IMR-90 (cell line): Measurements from ENCODE around the gene VWA7. TPM values are rescaled to one million over a fixed set of nuclear protein-coding genes. Genes with fewer than 3 reads are reported as not detected.
A peak's percentile ranks its signal among the peaks of the same experiment; 100 is the strongest.

Experiments used
- ATAC-seq: fragments of 200-7000 bp; cut with Tn5 transposase; 2 replicates; pipeline ENCODE4 v1.9.1; 2020; ENCODE audit warnings: low read depth, mild to moderate bottlenecking, moderate library complexity
- BruUV-seq: library from RNA; stranded (reverse); fragments of 400-500 nt; replicated peaks from 2 replicates; lab custom pipeline; 2021; lab: Mats Ljungman, UMichigan
- CTCF ChIA-PET: fragments of 300-600 bp; formaldehyde crosslinking; extraction: SDS; loops from one replicate; lab custom pipeline; 2021; ENCODE audit warnings: antibody characterized with exemption; lab: Yijun Ruan, JAX
- POLR2A ChIA-PET: fragments of 300-600 bp; sonication (Branson Sonifier 250); formaldehyde crosslinking; loops from one replicate; lab custom pipeline; 2022; ENCODE audit warnings: antibody characterized with exemption; ENCODE audit not compliant: unreplicated experiment; lab: Charles Lee
- DNase-seq: peaks from one replicate; pipeline ENCODE4 v3.0.0; 2013
- H2AFZ ChIP-seq: replicated peaks from 2 replicates; pipeline ENCODE3; 2013; ENCODE audit warnings: low read length, mild to moderate bottlenecking; ENCODE audit not compliant: poor library complexity
- H2AK5ac ChIP-seq: 2 replicates; pipeline ENCODE4 v1.6.1; 2013; ENCODE audit warnings: low read depth, low read length, inconsistent platforms
- H2AK9ac ChIP-seq: replicated peaks from 2 replicates; pipeline ENCODE3; 2013; ENCODE audit warnings: mild to moderate bottlenecking, low read depth, low read length, moderate library complexity; ENCODE audit not compliant: poor library complexity
- H2BK120ac ChIP-seq: 2 replicates; pipeline ENCODE4 v1.6.1; 2013; ENCODE audit warnings: low read depth, low read length, inconsistent platforms
- H2BK15ac ChIP-seq: 3 replicates; pipeline ENCODE4 v1.6.1; 2013; ENCODE audit warnings: low read depth, low read length, inconsistent platforms
- H2BK20ac ChIP-seq: 2 replicates; pipeline ENCODE4 v1.6.1; 2013; ENCODE audit warnings: low read depth, mild to moderate bottlenecking, inconsistent platforms, low read length, moderate library complexity
- H2BK5ac ChIP-seq: 2 replicates; pipeline ENCODE4 v1.6.1; 2013; ENCODE audit warnings: mild to moderate bottlenecking, low read depth, low read length, inconsistent platforms; ENCODE audit not compliant: poor library complexity, severe bottlenecking
- H3K14ac ChIP-seq: replicated peaks from 2 replicates; pipeline ENCODE4 v1.6.1; 2013; ENCODE audit warnings: low read depth, low read length, inconsistent platforms
- H3K18ac ChIP-seq: 2 replicates; pipeline ENCODE4 v1.6.1; 2013; ENCODE audit warnings: low read depth, low read length, control low read depth
- H3K23ac ChIP-seq: 2 replicates; pipeline ENCODE4 v1.6.1; 2013; ENCODE audit warnings: low read depth, low read length, inconsistent platforms
- H3K27ac ChIP-seq: 2 replicates; pipeline ENCODE4 v1.5.1; 2013; ENCODE audit warnings: mild to moderate bottlenecking, control low read depth, low read length; ENCODE audit not compliant: insufficient read depth
- H3K27me3 ChIP-seq: 2 replicates; pipeline ENCODE4 v1.6.1; 2013; ENCODE audit warnings: low read length; ENCODE audit not compliant: control insufficient read depth, insufficient read depth
- H3K36me3 ChIP-seq: 2 replicates; pipeline ENCODE4 v1.6.1; 2013; ENCODE audit warnings: low read length, mixed read lengths; ENCODE audit not compliant: control insufficient read depth, insufficient read depth
- H3K4ac ChIP-seq: 2 replicates; pipeline ENCODE4 v1.6.1; 2013; ENCODE audit warnings: low read depth, low read length, inconsistent platforms
- H3K4me1 ChIP-seq: 2 replicates; pipeline ENCODE4 v1.6.1; 2013; ENCODE audit warnings: low read length, mixed read lengths; ENCODE audit not compliant: control insufficient read depth, insufficient read depth
- H3K4me2 ChIP-seq: 2 replicates; pipeline ENCODE4 v1.6.1; 2013; ENCODE audit warnings: low read depth, mild to moderate bottlenecking, control low read depth, low read length, moderate library complexity
- H3K4me3 ChIP-seq: 2 replicates; pipeline ENCODE4 v1.5.1; 2013; ENCODE audit warnings: low read depth, mild to moderate bottlenecking, control low read depth, low read length, moderate library complexity; ENCODE audit not compliant: insufficient read depth
- H3K56ac ChIP-seq: 2 replicates; pipeline ENCODE4 v1.6.1; 2013; ENCODE audit warnings: low read length, inconsistent platforms; ENCODE audit not compliant: insufficient read depth; ENCODE audit errors: extremely low read depth
- H3K79me1 ChIP-seq, 2 experiments: 2 replicates each; pipeline ENCODE4 v1.6.1; 2013; ENCODE audit warnings: low read length in 2 of 2, inconsistent platforms in 1 of 2, low read depth in 1 of 2
- H3K9ac ChIP-seq: 2 replicates; pipeline ENCODE4 v1.6.1; 2013; ENCODE audit warnings: low read depth, low read length, control low read depth
- H3K9me1 ChIP-seq: 2 replicates; pipeline ENCODE4 v1.6.1; 2013; ENCODE audit warnings: low read length, inconsistent platforms; ENCODE audit not compliant: insufficient read depth
- H3K9me3 ChIP-seq: 2 replicates; pipeline ENCODE4 v1.6.1; 2013; ENCODE audit warnings: low read length; ENCODE audit not compliant: control insufficient read depth, insufficient read depth
- H4K20me1 ChIP-seq: 2 replicates; pipeline ENCODE4 v1.6.1; 2013; ENCODE audit warnings: low read length, inconsistent platforms; ENCODE audit not compliant: insufficient read depth
- H4K5ac ChIP-seq: 2 replicates; pipeline ENCODE4 v1.6.1; 2013; ENCODE audit warnings: mild to moderate bottlenecking, low read depth, low read length, control low read depth
- H4K8ac ChIP-seq, 2 experiments: 2 replicates each; pipeline ENCODE4 v1.6.1; 2013; ENCODE audit warnings: low read depth in 2 of 2, low read length in 2 of 2, control low read depth in 1 of 2, inconsistent platforms in 1 of 2
- H4K91ac ChIP-seq: 2 replicates; pipeline ENCODE4 v1.6.1; 2013; ENCODE audit warnings: low read depth, low read length, inconsistent platforms; ENCODE audit not compliant: insufficient read depth
- BHLHE40 ChIP-seq: fragments of 150-350 bp; IDR thresholded peaks from 2 replicates; pipeline ENCODE4 v1.6.1; 2016; ENCODE audit warnings: mild to moderate bottlenecking, low read depth, low read length
- FOS ChIP-seq: fragments of 150-350 bp; IDR thresholded peaks from 2 replicates; pipeline ENCODE4 v1.6.1; 2016; ENCODE audit warnings: low read depth, low read length
- MAZ ChIP-seq: IDR thresholded peaks from 2 replicates; pipeline ENCODE4 v1.6.1; 2012; ENCODE audit warnings: low read depth, mild to moderate bottlenecking, low read length, improper control_type of control experiment, moderate library complexity, borderline replicate concordance
- MXI1 ChIP-seq: IDR thresholded peaks from 2 replicates; pipeline ENCODE4 v1.6.1; 2012; ENCODE audit warnings: low read depth, mild to moderate bottlenecking, low read length, moderate library complexity, borderline replicate concordance
- NFE2L2 ChIP-seq: fragments of 150-350 bp; IDR thresholded peaks from 2 replicates; pipeline ENCODE4 v1.6.1; 2016; ENCODE audit warnings: low read depth, mild to moderate bottlenecking, low read length
- POLR2A ChIP-seq: IDR thresholded peaks from 2 replicates; pipeline ENCODE4 v1.6.1; 2012; ENCODE audit warnings: mild to moderate bottlenecking, low read depth, low read length
- RAD21 ChIP-seq: IDR thresholded peaks from 2 replicates; pipeline ENCODE4 v1.6.1; 2012; ENCODE audit warnings: low read length, improper control_type of control experiment
- RCOR1 ChIP-seq: IDR thresholded peaks from 2 replicates; pipeline ENCODE4 v1.6.1; 2012; ENCODE audit warnings: mild to moderate bottlenecking, low read length, improper control_type of control experiment; ENCODE audit not compliant: insufficient replicate concordance
- SMC3 ChIP-seq: fragments of 150-350 bp; IDR thresholded peaks from 2 replicates; pipeline ENCODE4 v1.6.1; 2016; ENCODE audit warnings: low read depth, mild to moderate bottlenecking, antibody characterized with exemption, low read length, moderate library complexity
- USF2 ChIP-seq: fragments of 150-350 bp; IDR thresholded peaks from 2 replicates; pipeline ENCODE4 v1.6.1; 2017; ENCODE audit warnings: mild to moderate bottlenecking, antibody characterized with exemption, low read length, low read depth
- WGBS, 2 experiments: methylation state at CpG; one replicate each; pipeline versions ENCODE4 v1.1.5 to v1.1.7; 2013; ENCODE audit warnings: missing lambda C conversion rate in 2 of 2; ENCODE audit not compliant: insufficient read length in 1 of 2; ENCODE audit errors: extremely low coverage in 2 of 2; 5-methylcytosine and 5-hydroxymethylcytosine counted together
- dilution Hi-C: fragments of 300-500 bp; cut with HindIII; formaldehyde crosslinking; loops from one replicate; pipeline ENCODE4 v1.14.3; 2018; ENCODE audit warnings: low sequenced_read_pairs; ENCODE audit not compliant: unreplicated experiment
- in situ Hi-C: fragments of 300-500 bp; cut with MboI; formaldehyde crosslinking; loops from 3 replicates; pipeline ENCODE4 v1.14.3; 2019; ENCODE audit warnings: low sequenced_read_pairs, inconsistent platforms, mixed read lengths
- intact Hi-C: fragments of 100-400 bp; cut with micrococcal nuclease; formaldehyde crosslinking; loops from 2 replicates; pipeline ENCODE4 v1.10.0; 2022
- polyA plus RNA-seq, 3 experiments: library from polyadenylated mRNA; depleted of rRNA; stranded (reverse); fragments of >200 nt; gene quantifications; 2 replicates each; pipeline ENCODE4 v1.2.3, GENCODE V29; 2012; ENCODE audit warnings: low replicate concordance in 1 of 3
- total RNA-seq: library from RNA; depleted of rRNA; stranded (reverse); fragments of >200 nt; gene quantifications from 2 replicates; pipeline ENCODE4 v1.2.3, GENCODE V29; 2012
- TF ChIP-seq, protein P1 (sequence below): conservative IDR thresholded peaks from 2 replicates; pipeline ENCODE4 v1.5.1; 2012; ENCODE audit warnings: mild to moderate bottlenecking, low read depth, low read length, improper control_type of control experiment

VWA7 gene
- total and polyA plus RNA-seq, 2 of the 4 experiments (the other 2 are of a cell fraction): under 0.01 to 1.4 TPM

GRCh38 chr6:31795616-31796298 lies 18.6 kb upstream of the VWA7 start, which contains the start of gene VARS1:
Gene VARS1, minus strand, starts transcription at chr6:31795752. Its CDS starts 535 bp downstream, at chr6:31795217.
- intact Hi-C loops (loop anchor here (1.0 to 2.0 kb wide), 2 partner anchors 32 to 57 kb away; partner anchors contain the start of gene HSPA1B), in situ Hi-C loops (no loop called here), dilution Hi-C loops (no loop called here)
- H2BK120ac ChIP-seq: peak within 1 kb of the TSS; percentile 95
- TF ChIP-seq FOS: no peak
- TF ChIP-seq SMC3: peak; percentile 61
- TF ChIP-seq USF2: peak; percentile 69
- TF ChIP-seq NFE2L2: no peak
- TF ChIP-seq RAD21: peak; percentile 53
- 0 out of 2 replicates have a peak, but pooled peaks have one; percentile 4 for TF ChIP-seq BHLHE40
- TF ChIP-seq RCOR1: no peak
- TF ChIP-seq, protein P1, sequence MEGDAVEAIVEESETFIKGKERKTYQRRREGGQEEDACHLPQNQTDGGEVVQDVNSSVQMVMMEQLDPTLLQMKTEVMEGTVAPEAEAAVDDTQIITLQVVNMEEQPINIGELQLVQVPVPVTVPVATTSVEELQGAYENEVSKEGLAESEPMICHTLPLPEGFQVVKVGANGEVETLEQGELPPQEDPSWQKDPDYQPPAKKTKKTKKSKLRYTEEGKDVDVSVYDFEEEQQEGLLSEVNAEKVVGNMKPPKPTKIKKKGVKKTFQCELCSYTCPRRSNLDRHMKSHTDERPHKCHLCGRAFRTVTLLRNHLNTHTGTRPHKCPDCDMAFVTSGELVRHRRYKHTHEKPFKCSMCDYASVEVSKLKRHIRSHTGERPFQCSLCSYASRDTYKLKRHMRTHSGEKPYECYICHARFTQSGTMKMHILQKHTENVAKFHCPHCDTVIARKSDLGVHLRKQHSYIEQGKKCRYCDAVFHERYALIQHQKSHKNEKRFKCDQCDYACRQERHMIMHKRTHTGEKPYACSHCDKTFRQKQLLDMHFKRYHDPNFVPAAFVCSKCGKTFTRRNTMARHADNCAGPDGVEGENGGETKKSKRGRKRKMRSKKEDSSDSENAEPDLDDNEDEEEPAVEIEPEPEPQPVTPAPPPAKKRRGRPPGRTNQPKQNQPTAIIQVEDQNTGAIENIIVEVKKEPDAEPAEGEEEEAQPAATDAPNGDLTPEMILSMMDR: peak; percentile 97
- TF ChIP-seq MAZ: no peak
- peak; percentile 98 for TF ChIP-seq MXI1
- peak; percentile 44; the same call in 1 of the 2 replicates for TF ChIP-seq POLR2A
- ChIA-PET POLR2A (interaction anchor here (1.0 kb wide), 1 partner anchor 32 kb away, joined by 6 read pairs; the partner anchor contains the start of gene HSPA1B), CTCF (interaction anchor here (1.0 to 1.6 kb wide), 3 partner anchors 11 to 32 kb away, joined by 4 to 10 read pairs (median 4); partner anchors contain the start of genes HSPA1B and LSM2)
- H3K4me1 ChIP-seq: no peaks in the 10 kb centered on the region; the same call in 1 of the 2 replicates
- H3K23ac ChIP-seq: peak within 1 kb of the TSS; percentile 92
- peaks cover 0 to 47% of the 10 kb centered on the region in 2 experiments for H3K79me1 ChIP-seq
- H3K14ac ChIP-seq: peak within 1 kb of the TSS; percentile 92
- H3K27ac ChIP-seq: peak within 1 kb of the TSS; percentile 97
- WGBS, 2 experiments: 2% methylated on average over 49 of the region's 75 CpGs; no CpG with 5 or more reads in 1 of the 2 experiments
- peak within 1 kb of the TSS; percentile 58; the same call in 1 of the 3 replicates for H2BK15ac ChIP-seq
- H3K4ac ChIP-seq: peak within 1 kb of the TSS; percentile 98
- H2BK5ac ChIP-seq: peak within 1 kb of the TSS; percentile 100
- H3K9me1 ChIP-seq: 0 out of 2 replicates have a peak, but pooled peaks cover 3% of the 10 kb centered on the region
- H4K91ac ChIP-seq: peak within 1 kb of the TSS; percentile 98
- peak within 1 kb of the TSS; percentile 100 for H2AK9ac ChIP-seq
- no TSS peak for BruUV-seq
- peak within 1 kb of the TSS; percentile 81 to 94 for H4K8ac ChIP-seq
- peak; percentile 84 for DNase-seq
- H2AFZ ChIP-seq: peak within 1 kb of the TSS; percentile 100
- H3K4me2 ChIP-seq: peak within 1 kb of the TSS; percentile 98
- peak within 1 kb of the TSS; percentile 98 for H2AK5ac ChIP-seq
- peak within 1 kb of the TSS; percentile 79 for H4K5ac ChIP-seq
- H3K56ac ChIP-seq: peak within 1 kb of the TSS; percentile 80
- H3K36me3 ChIP-seq: peaks cover 15% of the 10 kb centered on the region
- no peaks in the 10 kb centered on the region for H3K27me3 ChIP-seq
- H3K9me3 ChIP-seq: no peaks in the 10 kb centered on the region
- peak within 1 kb of the TSS; percentile 93 for H3K9ac ChIP-seq
- peak; percentile 96 for ATAC-seq
- H3K4me3 ChIP-seq: peak within 1 kb of the TSS; percentile 77
- 0 out of 2 replicates have a peak within 1 kb of the TSS, but pooled peaks have one; percentile 21 for H2BK20ac ChIP-seq
- H3K18ac ChIP-seq: peak within 1 kb of the TSS; percentile 50
- no peaks in the 10 kb centered on the region for H4K20me1 ChIP-seq
